ENCODE results near the gene SPATA13.

Gene SPATA13

GRCh38 chr13:24226762-24227161 is 66.2 kb downstream of the SPATA13 start:
- no peak for DNase-seq

- peak; percentile 36 for DNase-seq
Measured at GRCh38 chr13:24228852-24229458, 68.4 kb downstream of the SPATA13 start.

GRCh38 chr13:24230428-24231072 is 70.0 kb downstream of the SPATA13 start:
- DNase-seq, result no peak

- DNase-seq, result no peak
Measured at GRCh38 chr13:24231377-24231776, 70.9 kb downstream of the SPATA13 start.

- DNase-seq, result no peak
Measured at GRCh38 chr13:24232037-24232436, 71.5 kb downstream of the SPATA13 start.

- no peak for DNase-seq
Measured at GRCh38 chr13:24232474-24232873, 72.0 kb downstream of the SPATA13 start.

GRCh38 chr13:24233351-24233901 is 72.9 kb downstream of the SPATA13 start:
- no peak for DNase-seq

- DNase-seq, result no peak
Measured at GRCh38 chr13:24234200-24234915, 73.8 kb downstream of the SPATA13 start.

- no peak for DNase-seq
Measured at GRCh38 chr13:24237356-24237755, 76.8 kb downstream of the SPATA13 start.

- DNase-seq, result no peak
Measured at GRCh38 chr13:24241336-24241735, 80.8 kb downstream of the SPATA13 start.

GRCh38 chr13:24242100-24242499 is 81.6 kb downstream of the SPATA13 start:
- DNase-seq, result no peak

- DNase-seq, result no peak
Measured at GRCh38 chr13:24243302-24243701, 82.8 kb downstream of the SPATA13 start.

- DNase-seq, result no peak
Measured at GRCh38 chr13:24244802-24245201, 84.3 kb downstream of the SPATA13 start.

- no peak for DNase-seq
Measured at GRCh38 chr13:24247016-24247415, 86.5 kb downstream of the SPATA13 start.

GRCh38 chr13:24249624-24250023 is 89.1 kb downstream of the SPATA13 start:
- DNase-seq, result no peak

GRCh38 chr13:24250376-24251057 is 90.0 kb downstream of the SPATA13 start:
- DNase-seq, result no peak

- no peak for DNase-seq
Measured at GRCh38 chr13:24251525-24251924, 91.0 kb downstream of the SPATA13 start.

GRCh38 chr13:24252136-24252535 is 91.6 kb downstream of the SPATA13 start:
- DNase-seq, result no peak

GRCh38 chr13:24253520-24254145 is 93.1 kb downstream of the SPATA13 start:
- no peak for DNase-seq

- no peak for DNase-seq
Measured at GRCh38 chr13:24254146-24254841, 93.8 kb downstream of the SPATA13 start.

GRCh38 chr13:24257497-24257896 is 97.0 kb downstream of the SPATA13 start:
- no peak for DNase-seq

- no peak for DNase-seq
Measured at GRCh38 chr13:24261566-24261965, 101.0 kb downstream of the SPATA13 start.

All from NCI-H2029 treated with DMSO at 0.1 percent for 48 hours (cell line).